Tibial nerve (tissue), 4 donors: Measurements from ENCODE around the gene SNRPD1. TPM values are rescaled to one million over a fixed set of nuclear protein-coding genes. Genes with fewer than 3 reads are reported as not detected.
A peak's percentile ranks its signal among the peaks of the same experiment; 100 is the strongest.

ENCODE experiments used
- DNase-seq, 2 donors: peaks; one replicate each; pipeline ENCODE4 v3.0.0-alpha.2; 2019; ENCODE audit warnings: low spot score in 2 of 2
- H3K27ac ChIP-seq, 4 donors: fragments of 200-600 bp; sonication (generic) in 3 of 4; one replicate each; pipeline ENCODE4 v1.5.1; 2017 to 2019; ENCODE audit warnings: mild to moderate bottlenecking in 1 of 4
- H3K27me3 ChIP-seq, 2 donors: fragments of 200-600 bp; sonication (generic) in 1 of 2; one replicate each; pipeline versions ENCODE4 v1.5.1 to v1.6.0; 2017 to 2019
- H3K36me3 ChIP-seq, 3 donors: fragments of 200-600 bp; sonication (generic); one replicate each; pipeline ENCODE4 v1.5.1; 2018 to 2019
- H3K4me1 ChIP-seq, 4 donors: fragments of 200-600 bp; sonication (generic) in 3 of 4; one replicate each; pipeline ENCODE4 v1.5.1; 2017 to 2019
- H3K4me3 ChIP-seq, 4 donors: fragments of 200-600 bp; sonication (generic) in 3 of 4; one replicate each; pipeline ENCODE4 v1.5.1; 2017 to 2019; ENCODE audit warnings: mild to moderate bottlenecking in 1 of 4, moderate library complexity in 1 of 4
- H3K9me3 ChIP-seq, 4 donors: fragments of 200-600 bp; sonication (generic) in 3 of 4; one replicate each; pipeline ENCODE4 v1.5.1; 2017 to 2019
- CTCF ChIP-seq, 5 experiments: fragments of 200-600 bp in 3 of 5; fragments of 450-650 bp in 2 of 5; sonication (generic) in 3 of 5; IDR thresholded peaks; one replicate each; pipeline ENCODE4 v1.5.1; 2016 to 2019; ENCODE audit warnings: antibody characterized with exemption in 5 of 5, mild to moderate bottlenecking in 3 of 5, moderate library complexity in 2 of 5
- EP300 ChIP-seq, 2 donors: sonication (generic); formaldehyde crosslinking; IDR thresholded peaks; one replicate each; pipeline ENCODE4 v1.6.1; 2017; ENCODE audit warnings: antibody characterized with exemption in 2 of 2, mild to moderate bottlenecking in 1 of 2
- POLR2A ChIP-seq, 2 donors: fragments of 450-650 bp; IDR thresholded peaks; one replicate each; pipeline ENCODE4 v1.6.1; 2017; ENCODE audit warnings: antibody characterized with exemption in 2 of 2, mild to moderate bottlenecking in 2 of 2, moderate library complexity in 2 of 2
- WGBS, 2 donors: methylation state at CpG; one replicate each; pipeline ENCODE4 v1.1.5; 2018; 5-methylcytosine and 5-hydroxymethylcytosine counted together
- small RNA-seq: library from RNA; depleted of rRNA; stranded (forward); fragments of <200 nt; gene quantifications from one replicate; pipeline ENCODE3, GENCODE V24; 2016
- total RNA-seq, 4 donors: library from RNA; depleted of rRNA; stranded (reverse); fragments of >200 nt; gene quantifications; one replicate each; pipeline ENCODE4 v1.1.0, GENCODE V29; 2016

The SNRPD1 gene
- total RNA-seq, 4 donors from 2014 or later, result 4.3 to 12.6 (median 5.2) TPM

GRCh38 chr18:21678859-21679258 is 66.7 kb downstream of the SNRPD1 start:
- Histone ChIP-seq H3K4me3 (no peak overlapping the region), H3K27me3 (no peaks in the 10 kb centered on the region), H3K9me3 (no peaks in the 10 kb centered on the region), H3K27ac (no peak overlapping the region), H3K4me1 (peaks cover 0 to 18% (median 0%) of the 10 kb centered on the region in 4 donors), H3K36me3 (no peaks in the 10 kb centered on the region)
- WGBS, 2 donors, result 81 to 86% methylated on average over 1 of the region's 1 CpG
- TF ChIP-seq EP300 (IDR thresholded peaks at IDR 0.05) (no peak), POLR2A (IDR thresholded peaks at IDR 0.05) (no peak), CTCF (IDR thresholded peaks at IDR 0.05) (no peak)
- no peak for DNase-seq

GRCh38 chr18:21680161-21680560 is 68.0 kb downstream of the SNRPD1 start:
- 94 to 95% methylated on average over 6 of the region's 6 CpGs for WGBS, 2 donors
- H3K9me3 ChIP-seq, result no peaks in the 10 kb centered on the region
- H3K36me3 ChIP-seq, result no peaks in the 10 kb centered on the region
- DNase-seq, result no peak
- TF ChIP-seq EP300 (IDR thresholded peaks at IDR 0.05), result no peak
- TF ChIP-seq POLR2A (IDR thresholded peaks at IDR 0.05), result no peak
- TF ChIP-seq CTCF (IDR thresholded peaks at IDR 0.05), result no peak
- H3K4me1 ChIP-seq, result peaks cover 0 to 18% (median 0%) of the 10 kb centered on the region in 4 donors
- no peak overlapping the region for H3K27ac ChIP-seq
- H3K4me3 ChIP-seq, result no peak overlapping the region
- no peaks in the 10 kb centered on the region for H3K27me3 ChIP-seq

- DNase-seq, result peak in 1 of 2 donors; percentile 11
- Histone ChIP-seq H3K4me1 (peaks cover 0 to 18% (median 2%) of the 10 kb centered on the region in 4 donors), H3K9me3 (no peaks in the 10 kb centered on the region), H3K4me3 (peak overlapping the region; percentile 9 to 48 (median 22)), H3K27me3 (no peaks in the 10 kb centered on the region), H3K36me3 (no peaks in the 10 kb centered on the region), H3K27ac (peak overlapping the region; percentile 51 to 80 (median 66))
- TF ChIP-seq POLR2A (IDR thresholded peaks at IDR 0.05) (peak in 1 of 2 donors; percentile 5), EP300 (IDR thresholded peaks at IDR 0.05) (peak in 1 of 2 donors; percentile 40), CTCF (IDR thresholded peaks at IDR 0.05) (no peak)
- 17 to 18% methylated on average over 11 of the region's 11 CpGs for WGBS, 2 donors
Observed at GRCh38 chr18:21682371-21683051, 70.4 kb downstream of the SNRPD1 start.

Small RNAs within 50 kb of the gene (small RNA-seq; reads per million reads assigned to genes)
- gene MIR320C1, result not detected

Other genes starting within 250 kb of the SNRPD1 start
- gene ESCO1, start 11.6 kb upstream of the SNRPD1 start, total RNA-seq, result 10 to 100 TPM; 15.0 to 19.2 (median 18.6) TPM
- gene ABHD3, start 92.5 kb downstream of the SNRPD1 start, total RNA-seq, result 10 to 100 TPM in 3 of 4 donors, 1 to 10 TPM in 1; 8.6 to 15.7 (median 12.8) TPM
- 10 to 100 TPM; 25.8 to 33.9 (median 28.4) TPM for gene MIB1, start 128.5 kb downstream of the SNRPD1 start, total RNA-seq